Lung (tissue), 12 donors: ENCODE measurements around the gene OGFOD2. TPM values are rescaled to one million over a fixed set of nuclear protein-coding genes. Genes with fewer than 3 reads are reported as not detected.

Experiments
- ATAC-seq: fragments of 200-7000 bp; cut with Tn5 transposase; one replicate; pipeline ENCODE4 v1.9.1; 2020; ENCODE audit warnings: moderate number of reproducible peaks; ENCODE audit not compliant: insufficient read depth, low FRiP score
- DNase-seq, 3 donors: peaks; one replicate each; pipeline ENCODE4 v3.0.0-alpha.2; 2013 to 2017
- H3K27ac ChIP-seq, 2 donors: one replicate each; pipeline ENCODE4 v1.5.1; 2013; ENCODE audit warnings: mild to moderate bottlenecking in 2 of 2, moderate library complexity in 2 of 2, control low read depth in 1 of 2, inconsistent platforms in 1 of 2, low read depth in 1 of 2, low read length in 1 of 2
- H3K27me3 ChIP-seq, 3 donors: one replicate each; pipeline ENCODE4 v1.5.1; 2013; ENCODE audit warnings: low read length in 2 of 3; ENCODE audit not compliant: control insufficient read depth in 3 of 3, insufficient read depth in 3 of 3
- H3K36me3 ChIP-seq, 4 donors: one replicate each; pipeline ENCODE4 v1.5.1; 2013; ENCODE audit warnings: low read length in 4 of 4, mild to moderate bottlenecking in 1 of 4, moderate library complexity in 1 of 4; ENCODE audit not compliant: control insufficient read depth in 4 of 4, insufficient read depth in 4 of 4
- H3K4me1 ChIP-seq, 5 donors: one replicate each; pipeline ENCODE4 v1.5.1; 2013; ENCODE audit warnings: low read length in 5 of 5, mild to moderate bottlenecking in 2 of 5, moderate library complexity in 1 of 5; ENCODE audit not compliant: control insufficient read depth in 5 of 5, insufficient read depth in 5 of 5
- H3K4me3 ChIP-seq: one replicate; pipeline ENCODE4 v1.5.1; 2013; ENCODE audit warnings: mild to moderate bottlenecking, control low read depth, moderate library complexity
- H3K9ac ChIP-seq, 2 donors: one replicate each; pipeline ENCODE4 v1.5.1; 2013; ENCODE audit warnings: low read length in 2 of 2, control low read depth in 1 of 2; ENCODE audit not compliant: insufficient read depth in 1 of 2
- H3K9me3 ChIP-seq, 4 donors: one replicate each; pipeline ENCODE4 v1.5.1; 2013; ENCODE audit warnings: low read length in 3 of 4, mild to moderate bottlenecking in 1 of 4, moderate library complexity in 1 of 4; ENCODE audit not compliant: control insufficient read depth in 4 of 4, insufficient read depth in 3 of 4
- CTCF ChIP-seq: IDR thresholded peaks from 2 replicates; pipeline ENCODE4 v1.5.1; 2012; ENCODE audit warnings: mild to moderate bottlenecking; ENCODE audit errors: control extremely low read depth, extremely low read depth
- WGBS, 2 donors: extraction: QIAGEN DNeasy Blood & Tissue Kit; methylation state at CpG; one replicate each; pipeline ENCODE4 v1.1.7; 2013; 5-methylcytosine and 5-hydroxymethylcytosine counted together
- polyA plus RNA-seq, 2 donors: library from polyadenylated mRNA; stranded (reverse); fragments of 200-250 nt; gene quantifications; one replicate each; pipeline ENCODE4 v1.2.1, GENCODE V29; 2013
- total RNA-seq, 2 donors: library from RNA; depleted of rRNA in 1 of 2; stranded (reverse); fragments of >200 nt in 1 of 2; gene quantifications; one replicate each; pipeline ENCODE4 v1.2.1, GENCODE V29; 2014 to 2021
- donor health status: control.
- donor health status: control.
- donor health status: Bipolar disorder and iron deficiency.
- donor health status: healthy.
- donor health status: DM: yes; HTN: yes; CAD: no.

OGFOD2 gene
- total and polyA plus RNA-seq, 4 donors: 11.4 to 30.1 (median 18.5) TPM

DNA sequence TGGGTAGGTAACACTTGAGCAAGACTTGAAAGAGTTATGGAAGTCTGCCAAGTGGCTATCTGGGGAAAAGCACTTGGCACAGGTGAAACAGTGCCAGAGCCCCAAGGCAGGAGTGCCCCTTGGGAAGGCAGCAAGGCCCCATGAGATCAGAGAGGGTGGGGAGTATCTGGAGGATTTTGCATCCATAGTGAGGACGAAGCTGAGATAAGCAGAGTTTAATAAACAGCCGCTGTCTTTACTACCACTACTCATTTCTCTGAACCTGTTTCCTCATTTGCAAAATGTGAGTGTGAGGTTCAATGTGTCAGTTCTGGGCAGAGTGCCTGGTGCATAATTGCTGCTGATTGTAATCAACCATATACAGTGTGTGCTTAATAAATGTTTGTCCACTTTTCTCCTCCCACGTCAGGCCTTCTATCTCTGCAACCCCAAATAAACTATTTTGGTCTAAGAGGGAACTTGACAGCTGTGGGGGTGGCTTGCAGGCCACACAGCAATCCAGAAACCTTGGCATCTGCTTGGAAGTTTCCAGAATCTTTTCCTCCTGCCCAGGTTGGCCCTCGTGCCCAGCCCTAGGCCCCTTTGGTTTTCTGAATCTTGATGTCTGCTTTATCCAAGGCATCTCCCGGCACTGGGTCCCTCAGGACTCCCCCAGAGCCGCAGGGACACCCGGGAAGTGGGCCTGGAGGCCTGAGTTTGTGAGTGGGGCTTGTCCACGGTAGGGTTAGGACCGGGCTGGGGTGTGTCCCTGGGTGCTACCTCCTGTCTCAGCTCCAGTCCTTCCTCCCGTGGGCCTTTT lies 13.3 kb upstream of the OGFOD2 start:
- H3K4me1 ChIP-seq: peaks cover 0 to 31% (median 11%) of the 10 kb centered on the region in 5 donors
- WGBS, 2 donors: 78 to 86% methylated on average over 10 of the region's 10 CpGs
- no peak for TF ChIP-seq CTCF
- H3K9me3 ChIP-seq: no peaks in the 10 kb centered on the region
- peak overlapping the region in 1 of 2 donors; percentile 4 for H3K27ac ChIP-seq
- ATAC-seq (no peak), DNase-seq (peak in 2 of 3 donors; percentile 33 to 70)
- no peaks in the 10 kb centered on the region for H3K27me3 ChIP-seq
- no peak overlapping the region for H3K4me3 ChIP-seq
- H3K36me3 ChIP-seq: peaks cover 0 to 7% (median 0%) of the 10 kb centered on the region in 4 donors
- H3K9ac ChIP-seq: no peak overlapping the region

GRCh38 chr12:122963941-122964265 lies 11.1 kb upstream of the OGFOD2 start:
- H3K9me3 ChIP-seq: no peaks in the 10 kb centered on the region
- H3K36me3 ChIP-seq: peaks cover 0 to 5% (median 0%) of the 10 kb centered on the region in 4 donors
- no peaks in the 10 kb centered on the region for H3K27me3 ChIP-seq
- WGBS, 2 donors: 57 to 59% methylated on average over 8 of the region's 8 CpGs
- no peak overlapping the region for H3K27ac ChIP-seq
- no peak overlapping the region for H3K9ac ChIP-seq
- TF ChIP-seq CTCF: no peak
- peaks cover 0 to 31% (median 11%) of the 10 kb centered on the region in 5 donors for H3K4me1 ChIP-seq
- ATAC-seq: no peak
- peak in 2 of 3 donors; percentile 43 to 64 for DNase-seq
- H3K4me3 ChIP-seq: no peak overlapping the region

DNA sequence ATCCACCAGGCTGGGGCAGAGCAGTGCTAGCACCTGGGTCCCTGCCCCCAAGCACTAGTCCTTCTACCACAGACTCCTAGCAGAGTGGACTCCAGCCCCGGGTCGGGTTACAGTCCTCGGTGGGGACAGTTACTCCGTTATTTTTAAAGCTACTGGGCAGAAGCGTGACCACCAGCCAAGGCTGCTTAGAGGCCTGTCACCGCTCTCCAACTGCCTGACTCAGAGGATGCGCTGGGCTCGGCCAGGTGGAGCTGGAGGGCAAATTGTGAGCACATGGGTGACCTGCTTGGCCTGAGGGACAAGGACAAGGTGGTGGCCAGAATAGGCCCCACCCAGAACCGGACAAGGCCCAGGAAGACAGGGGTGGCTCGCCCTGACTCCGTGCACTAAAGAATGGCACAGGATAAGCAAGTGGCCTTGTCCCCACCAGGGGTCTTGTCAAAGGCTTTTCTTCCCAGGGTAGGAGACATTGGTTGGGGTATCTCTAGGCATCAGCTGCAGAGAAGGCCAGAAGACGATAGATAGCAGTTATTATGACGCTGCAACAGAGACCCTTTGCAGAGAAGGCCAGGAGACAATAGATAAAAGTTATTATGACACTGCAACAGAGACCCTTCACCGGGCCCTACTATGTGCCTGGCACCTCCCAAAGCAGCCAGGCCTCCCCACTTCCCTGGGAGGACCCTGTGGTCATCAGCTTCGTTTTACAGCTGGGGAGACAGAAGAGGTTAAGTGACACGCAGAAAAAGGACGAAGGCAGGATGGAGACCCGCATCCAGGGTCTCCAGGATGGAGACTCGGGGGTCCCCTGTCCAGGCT lies 10.4 kb upstream of the OGFOD2 start:
- DNase-seq (no peak), ATAC-seq (no peak)
- Histone ChIP-seq H3K4me1 (peaks cover 0 to 36% (median 11%) of the 10 kb centered on the region in 5 donors), H3K27ac (no peak overlapping the region), H3K9ac (no peak overlapping the region), H3K9me3 (no peaks in the 10 kb centered on the region), H3K36me3 (peaks cover 0 to 4% (median 0%) of the 10 kb centered on the region in 4 donors), H3K4me3 (no peak overlapping the region), H3K27me3 (no peaks in the 10 kb centered on the region)
- no peak for TF ChIP-seq CTCF
- WGBS, 2 donors: 90 to 92% methylated on average over 19 of the region's 19 CpGs
